SK-N-SH (cell line): Measurements from ENCODE around the gene SLC25A10. TPM values are rescaled to one million over a fixed set of nuclear protein-coding genes. Genes with fewer than 3 reads are reported as not detected.

Experiments used
- CTCF ChIA-PET: fragments of 300-600, 350-600 bp; formaldehyde crosslinking; extraction: SDS; loops from one replicate; lab custom pipeline; 2021; lab: Yijun Ruan, JAX
- POLR2A ChIA-PET: fragments of 350-600 bp; sonication (Branson Sonifier 250); formaldehyde crosslinking; extraction: SDS; loops from one replicate; lab custom pipeline; 2020; ENCODE audit warnings: antibody characterized with exemption, inconsistent platforms; lab: Yijun Ruan, JAX
- DNase-seq: peaks from one replicate; pipeline ENCODE4 v3.0.0; 2012
- H2AFZ ChIP-seq: fragments of 200-600 bp; sonication (generic); 2 replicates; pipeline ENCODE4 v1.8.1; 2016; ENCODE audit warnings: antibody characterized with exemption, mild to moderate bottlenecking, low read depth
- H3F3A ChIP-seq: fragments of 200-600 bp; sonication (generic); replicated peaks from 2 replicates; pipeline ENCODE3; 2016; ENCODE audit warnings: antibody characterized with exemption, mild to moderate bottlenecking; ENCODE audit not compliant: insufficient read depth
- H3K27ac ChIP-seq, 2 experiments: fragments of 200-500 bp in 1 of 2; fragments of 200-600 bp in 1 of 2; sonication (Bioruptor generic) in 1 of 2; sonication (generic), shearing (Covaris generic) in 1 of 2; 2 replicates each; pipeline versions ENCODE4 v1.5.1 to v1.6.1; 2014 to 2016; ENCODE audit warnings: low read depth in 2 of 2, inconsistent platforms in 1 of 2, low read length in 1 of 2, mild to moderate bottlenecking in 1 of 2, mixed read lengths in 1 of 2
- H3K27me3 ChIP-seq: fragments of 200-600 bp; sonication (generic), shearing (Covaris generic); 2 replicates; pipeline ENCODE4 v1.6.1; 2016; ENCODE audit warnings: mixed run types; ENCODE audit not compliant: insufficient read depth
- H3K36me3 ChIP-seq, 2 experiments: fragments of 200-500 bp in 1 of 2; fragments of 200-600 bp in 1 of 2; sonication (Bioruptor generic) in 1 of 2; sonication (generic) in 1 of 2; replicated peaks in 1 of 2; 2 replicates each; pipeline versions ENCODE3 to v1.5.1; 2014 to 2016; ENCODE audit warnings: low read length in 1 of 2, mild to moderate bottlenecking in 1 of 2; ENCODE audit not compliant: insufficient read depth in 2 of 2, control insufficient read depth in 1 of 2
- H3K4me1 ChIP-seq, 2 experiments: fragments of 200-500 bp in 1 of 2; fragments of 200-600 bp in 1 of 2; sonication (Bioruptor generic) in 1 of 2; sonication (generic), shearing (Covaris generic) in 1 of 2; 2 replicates each; pipeline versions ENCODE4 v1.5.1 to v1.6.1; 2014 to 2016; ENCODE audit warnings: low read depth in 1 of 2, low read length in 1 of 2, mixed run types in 1 of 2; ENCODE audit not compliant: insufficient read depth in 2 of 2, control insufficient read depth in 1 of 2
- H3K4me2 ChIP-seq: fragments of 200-600 bp; sonication (generic), shearing (Covaris generic); 2 replicates; pipeline ENCODE4 v1.6.1; 2017; ENCODE audit warnings: mixed run types
- H3K4me3 ChIP-seq, 2 experiments: fragments of 200-500 bp in 1 of 2; fragments of 200-600 bp in 1 of 2; sonication (Bioruptor generic) in 1 of 2; sonication (generic), shearing (Covaris generic) in 1 of 2; 2 replicates each; pipeline versions ENCODE4 v1.5.1 to v1.8.1; 2014 to 2016; ENCODE audit warnings: low read depth in 2 of 2, inconsistent platforms in 1 of 2, low read length in 1 of 2, mild to moderate bottlenecking in 1 of 2, mixed read lengths in 1 of 2, moderate library complexity in 1 of 2
- H3K79me2 ChIP-seq: fragments of 200-600 bp; sonication (generic); 2 replicates; pipeline ENCODE4 v1.8.1; 2017; ENCODE audit warnings: mild to moderate bottlenecking; ENCODE audit not compliant: insufficient read depth
- H3K9ac ChIP-seq: fragments of 200-600 bp; sonication (generic); 2 replicates; pipeline ENCODE4 v1.6.1; 2017; ENCODE audit warnings: mixed run types
- H3K9me2 ChIP-seq: fragments of 200-600 bp; sonication (generic); 2 replicates; pipeline ENCODE4 v1.6.1; 2017; ENCODE audit warnings: mixed run types
- H3K9me3 ChIP-seq: fragments of 200-600 bp; sonication (generic); 2 replicates; pipeline ENCODE4 v1.6.1; 2017; ENCODE audit warnings: mixed run types, mild to moderate bottlenecking, moderate library complexity
- H4K20me1 ChIP-seq: fragments of 200-600 bp; sonication (generic); 2 replicates; pipeline ENCODE4 v1.6.1; 2017; ENCODE audit warnings: mild to moderate bottlenecking, mixed run types; ENCODE audit not compliant: insufficient read depth
- CTCF ChIP-seq: fragments of 200-600 bp; sonication (generic); IDR thresholded peaks from 2 replicates; pipeline ENCODE4 v1.6.1; 2017; ENCODE audit warnings: antibody characterized with exemption, mild to moderate bottlenecking, moderate library complexity
- ELF1 ChIP-seq: IDR thresholded peaks from 2 replicates; pipeline ENCODE4 v1.4.0; 2012
- EP300 ChIP-seq, 2 experiments: IDR thresholded peaks; 2 replicates each; pipeline versions ENCODE4 v1.4.0 to v1.6.1; 2012; ENCODE audit warnings: borderline replicate concordance in 1 of 2, low read depth in 1 of 2, low read length in 1 of 2
- EZH2phosphoT487 ChIP-seq: fragments of 200-600 bp; sonication (generic); IDR thresholded peaks from 2 replicates; pipeline ENCODE4 v1.6.1; 2017; ENCODE audit warnings: low read depth, mixed run types, mild to moderate bottlenecking, antibody characterized with exemption, moderate library complexity, borderline replicate concordance
- FOXJ3 ChIP-seq: sonication (generic); formaldehyde crosslinking; IDR thresholded peaks from 2 replicates; pipeline ENCODE4 v1.5.1; 2020; ENCODE audit warnings: mild to moderate bottlenecking, missing genetic modification reagents
- FOXM1 ChIP-seq: IDR thresholded peaks from 2 replicates; pipeline ENCODE4 v1.4.0; 2012; ENCODE audit warnings: low read depth, mild to moderate bottlenecking
- GABPA ChIP-seq: IDR thresholded peaks from 2 replicates; pipeline ENCODE4 v1.4.0; 2012; ENCODE audit warnings: low read depth, mild to moderate bottlenecking
- MEF2A ChIP-seq: IDR thresholded peaks from 2 replicates; pipeline ENCODE4 v1.4.0; 2012; ENCODE audit warnings: low read depth, borderline replicate concordance
- MXI1 ChIP-seq: IDR thresholded peaks from 2 replicates; pipeline ENCODE4 v1.6.1; 2012; ENCODE audit warnings: mild to moderate bottlenecking, low read depth, low read length, improper control_type of control experiment
- NFIC ChIP-seq: IDR thresholded peaks from 2 replicates; pipeline ENCODE4 v1.4.0; 2012; ENCODE audit warnings: borderline replicate concordance
- NRF1 ChIP-seq: IDR thresholded peaks from 2 replicates; pipeline ENCODE4 v1.6.1; 2012; ENCODE audit warnings: low read depth, mild to moderate bottlenecking, low read length
- PBX3 ChIP-seq: IDR thresholded peaks from 2 replicates; pipeline ENCODE4; 2012
- RAD21 ChIP-seq: IDR thresholded peaks from 2 replicates; pipeline ENCODE4 v1.6.1; 2012; ENCODE audit warnings: mild to moderate bottlenecking, low read length
- RCOR1 ChIP-seq: fragments of 150-350 bp; IDR thresholded peaks from 2 replicates; pipeline ENCODE4 v1.6.1; 2017; ENCODE audit warnings: antibody characterized with exemption, low read length
- RXRA ChIP-seq: IDR thresholded peaks from 2 replicates; pipeline ENCODE4 v1.4.0; 2012; ENCODE audit warnings: low read depth, mild to moderate bottlenecking, borderline replicate concordance
- SIN3A ChIP-seq: IDR thresholded peaks from 2 replicates; pipeline ENCODE4 v1.6.1; 2012; ENCODE audit warnings: low read depth, mild to moderate bottlenecking, low read length, moderate library complexity, borderline replicate concordance
- TCF12 ChIP-seq: IDR thresholded peaks from 2 replicates; pipeline ENCODE4 v1.4.0; 2012
- TEAD4 ChIP-seq: IDR thresholded peaks from 2 replicates; pipeline ENCODE4 v1.4.0; 2012; ENCODE audit warnings: mild to moderate bottlenecking, borderline replicate concordance; ENCODE audit not compliant: insufficient read depth
- YY1 ChIP-seq: IDR thresholded peaks from 2 replicates; pipeline ENCODE4 v1.4.0; 2012; ENCODE audit warnings: low read depth, mild to moderate bottlenecking
- WGBS: methylation state at CpG from one replicate; pipeline ENCODE4 v1.1.6; 2017; ENCODE audit warnings: low lambda C conversion rate; 5-methylcytosine and 5-hydroxymethylcytosine counted together
- polyA plus RNA-seq, 3 experiments: library from polyadenylated mRNA; depleted of rRNA; stranded (reverse); fragments of >200 nt; gene quantifications; 2 replicates each; pipeline ENCODE4 v1.2.3, GENCODE V29; 2012
- TF ChIP-seq, protein P1 (sequence below): IDR thresholded peaks from 2 replicates; pipeline ENCODE4 v1.4.0; 2012; ENCODE audit warnings: low read depth, borderline replicate concordance
- TF ChIP-seq, protein P2 (sequence below): IDR thresholded peaks from 2 replicates; pipeline ENCODE4 v1.4.0; 2012; ENCODE audit warnings: low read depth

Gene SLC25A10
- polyA plus RNA-seq, 1 of the 3 experiments (the other 2 are of a cell fraction) = 34.7 TPM

GRCh38 chr17:81710514-81711308, 1.4 kb upstream of the SLC25A10 start (continued):
- TF ChIP-seq CTCF = no peak

GRCh38 chr17:81712468-81713003, 452 bp downstream of the SLC25A10 start:
- Histone ChIP-seq H3K4me1 (peaks cover 22 to 33% of the 10 kb centered on the region in 2 experiments; a peak in 3 of 4 replicates), H3K9me3 (no peaks in the 10 kb centered on the region), H2AFZ (peak overlapping the region; percentile 29; the same call in 1 of the 2 replicates), H3K9me2 (no peaks in the 10 kb centered on the region), H3K36me3 (peaks cover 0 to 19% of the 10 kb centered on the region in 2 experiments), H3K79me2 (peaks cover 24% of the 10 kb centered on the region; the same call in 1 of the 2 replicates), H3F3A (peaks cover 28% of the 10 kb centered on the region), H3K4me2 (peak overlapping the region; percentile 89), H3K27ac (peak overlapping the region; percentile 13 to 75; a peak in 3 of 4 replicates), H3K27me3 (no peaks in the 10 kb centered on the region), H3K9ac (peak overlapping the region; percentile 69), H3K4me3 (peak overlapping the region; percentile 73 to 80), H4K20me1 (no peaks in the 10 kb centered on the region)
- TF ChIP-seq NRF1 (no peak), CTCF (peak; percentile 29), MEF2A (no peak), MXI1 (0 out of 2 replicates have a peak, but pooled peaks have one; percentile 1), EZH2phosphoT487 (no peak), SIN3A (0 out of 2 replicates have a peak, but pooled peaks have one; percentile 13), YY1 (no peak), RXRA (no peak), FOXM1 (no peak), ELF1 (no peak), RCOR1 (no peak), NFIC (no peak), PBX3 (no peak), GABPA (no peak), EP300 (IDR thresholded peaks at IDR 0.05; ENCODE audit: borderline replicate concordance in 1 of 2, low read depth in 1 of 2, low read length in 1 of 2) (no peak), TEAD4 (no peak), RAD21 (peak; percentile 32), FOXJ3 (no peak), TCF12 (no peak)
- TF ChIP-seq, protein P1, sequence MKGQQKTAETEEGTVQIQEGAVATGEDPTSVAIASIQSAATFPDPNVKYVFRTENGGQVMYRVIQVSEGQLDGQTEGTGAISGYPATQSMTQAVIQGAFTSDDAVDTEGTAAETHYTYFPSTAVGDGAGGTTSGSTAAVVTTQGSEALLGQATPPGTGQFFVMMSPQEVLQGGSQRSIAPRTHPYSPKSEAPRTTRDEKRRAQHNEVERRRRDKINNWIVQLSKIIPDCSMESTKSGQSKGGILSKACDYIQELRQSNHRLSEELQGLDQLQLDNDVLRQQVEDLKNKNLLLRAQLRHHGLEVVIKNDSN = no peak
- TF ChIP-seq, protein P2, sequence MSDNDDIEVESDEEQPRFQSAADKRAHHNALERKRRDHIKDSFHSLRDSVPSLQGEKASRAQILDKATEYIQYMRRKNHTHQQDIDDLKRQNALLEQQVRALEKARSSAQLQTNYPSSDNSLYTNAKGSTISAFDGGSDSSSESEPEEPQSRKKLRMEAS = 0 out of 2 replicates have a peak, but pooled peaks have one; percentile 9
- DNase-seq = peak; percentile 90
- CTCF ChIA-PET = interaction anchor here (0.6 to 4.4 kb wide), 7 partner anchors 11 to 150 kb away, joined by 3 to 33 read pairs (median 4); no protein-coding TSS in a partner anchor
- POLR2A ChIA-PET = interaction anchor here (0.6 to 3.8 kb wide), 7 partner anchors 10 to 266 kb away, joined by 3 to 30 read pairs (median 6); partner anchors contain the start of genes MCRIP1 and MRPL12
- WGBS = 1% methylated on average over 8 of the region's 41 CpGs
